Right atrium auricular region (tissue), 2 donors: Measurements from ENCODE around the gene ING2. TPM values are rescaled to one million over a fixed set of nuclear protein-coding genes. Genes with fewer than 3 reads are reported as not detected.
"Not testable (repeated sequence)": the region's sequence is repeated elsewhere in the genome, so short reads cannot be mapped to it uniquely, and the experiment has no call there.

Source experiments
- DNase-seq: peaks from one replicate; pipeline ENCODE4 v3.0.0-alpha.2; 2019; ENCODE audit warnings: low spot score
- H3K27ac ChIP-seq, 2 donors: fragments of 200-600 bp; sonication (generic); 1 replicate in 1 of 2; 2 replicates in 1 of 2; pipeline ENCODE4 v1.5.1; 2016 to 2019
- H3K27me3 ChIP-seq, 2 donors: fragments of 200-600 bp; sonication (generic); one replicate each; pipeline versions ENCODE4 v1.5.1 to v1.6.0; 2017 to 2019
- H3K36me3 ChIP-seq: fragments of 200-600 bp; sonication (generic); one replicate; pipeline ENCODE4 v1.5.1; 2016
- H3K4me1 ChIP-seq, 2 donors: fragments of 200-600 bp; sonication (generic); one replicate each; pipeline versions ENCODE4 v1.5.1 to v1.6.0; 2017 to 2019
- H3K4me3 ChIP-seq, 2 donors: fragments of 200-600 bp; sonication (generic); 1 replicate in 1 of 2; 2 replicates in 1 of 2; pipeline ENCODE4 v1.5.1; 2017 to 2019; ENCODE audit warnings: mild to moderate bottlenecking in 1 of 2, moderate library complexity in 1 of 2
- H3K9me3 ChIP-seq, 2 donors: fragments of 200-600 bp; sonication (generic); one replicate each; pipeline ENCODE4 v1.5.1; 2019
- total RNA-seq, 2 donors: library from RNA; depleted of rRNA; stranded (reverse); fragments of >200 nt; gene quantifications; one replicate each; pipeline ENCODE4 v1.1.0, GENCODE V29; 2016
- TF ChIP-seq, protein P1 (sequence below), 2 donors: fragments of 200-600 bp; sonication (generic); IDR thresholded peaks; one replicate each; pipeline ENCODE4 v1.5.1; 2019; ENCODE audit warnings: antibody characterized with exemption in 2 of 2

ING2 gene
- total RNA-seq = 1 to 10 TPM; 4.6 to 7.7 TPM

DNA sequence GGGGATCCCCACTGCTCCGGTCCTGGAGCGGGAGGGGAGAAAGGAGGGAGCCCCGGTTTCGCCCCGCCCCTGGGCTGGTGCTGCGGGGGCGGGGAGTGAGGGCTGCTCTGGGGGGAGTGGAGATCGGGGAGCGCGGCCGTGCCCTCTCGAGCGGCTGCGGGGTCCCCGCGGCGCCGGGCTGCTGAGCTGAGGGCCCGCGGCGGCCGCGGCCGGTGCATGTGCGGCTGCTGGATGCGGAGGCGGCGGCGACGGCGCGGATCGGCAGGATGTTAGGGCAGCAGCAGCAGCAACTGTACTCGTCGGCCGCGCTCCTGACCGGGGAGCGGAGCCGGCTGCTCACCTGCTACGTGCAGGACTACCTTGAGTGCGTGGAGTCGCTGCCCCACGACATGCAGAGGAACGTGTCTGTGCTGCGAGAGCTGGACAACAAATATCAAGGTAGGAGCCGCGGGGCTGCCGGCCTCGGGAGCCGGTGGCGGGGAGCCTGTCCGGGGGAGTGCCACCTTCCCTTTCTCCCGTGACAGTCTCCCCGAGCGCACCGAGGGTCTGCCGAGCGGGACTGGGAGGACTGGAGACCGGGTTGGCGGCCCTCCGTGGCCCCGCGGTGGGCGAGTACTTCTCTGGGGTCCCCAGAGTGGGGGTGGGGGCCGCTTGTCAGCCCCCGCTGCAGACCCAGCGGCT, at the start of gene ING2:
Gene ING2 (plus strand): TSS at position 129 of the 681 bp plus-strand sequence. CDS start 138 bp downstream, at position 267.
- Histone ChIP-seq H3K27me3 (no peaks in the 10 kb centered on the region), H3K9me3 (no peaks in the 10 kb centered on the region), H3K4me3 (peak within 1 kb of the TSS; percentile 94 to 97), H3K27ac (peak within 1 kb of the TSS; percentile 97 to 99), H3K36me3 (no peaks in the 10 kb centered on the region), H3K4me1 (peaks cover 0 to 16% of the 10 kb centered on the region in 2 donors)
- no peak for DNase-seq
- TF ChIP-seq, protein P1, sequence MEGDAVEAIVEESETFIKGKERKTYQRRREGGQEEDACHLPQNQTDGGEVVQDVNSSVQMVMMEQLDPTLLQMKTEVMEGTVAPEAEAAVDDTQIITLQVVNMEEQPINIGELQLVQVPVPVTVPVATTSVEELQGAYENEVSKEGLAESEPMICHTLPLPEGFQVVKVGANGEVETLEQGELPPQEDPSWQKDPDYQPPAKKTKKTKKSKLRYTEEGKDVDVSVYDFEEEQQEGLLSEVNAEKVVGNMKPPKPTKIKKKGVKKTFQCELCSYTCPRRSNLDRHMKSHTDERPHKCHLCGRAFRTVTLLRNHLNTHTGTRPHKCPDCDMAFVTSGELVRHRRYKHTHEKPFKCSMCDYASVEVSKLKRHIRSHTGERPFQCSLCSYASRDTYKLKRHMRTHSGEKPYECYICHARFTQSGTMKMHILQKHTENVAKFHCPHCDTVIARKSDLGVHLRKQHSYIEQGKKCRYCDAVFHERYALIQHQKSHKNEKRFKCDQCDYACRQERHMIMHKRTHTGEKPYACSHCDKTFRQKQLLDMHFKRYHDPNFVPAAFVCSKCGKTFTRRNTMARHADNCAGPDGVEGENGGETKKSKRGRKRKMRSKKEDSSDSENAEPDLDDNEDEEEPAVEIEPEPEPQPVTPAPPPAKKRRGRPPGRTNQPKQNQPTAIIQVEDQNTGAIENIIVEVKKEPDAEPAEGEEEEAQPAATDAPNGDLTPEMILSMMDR (IDR thresholded peaks at IDR 0.05) = no peak

DNA sequence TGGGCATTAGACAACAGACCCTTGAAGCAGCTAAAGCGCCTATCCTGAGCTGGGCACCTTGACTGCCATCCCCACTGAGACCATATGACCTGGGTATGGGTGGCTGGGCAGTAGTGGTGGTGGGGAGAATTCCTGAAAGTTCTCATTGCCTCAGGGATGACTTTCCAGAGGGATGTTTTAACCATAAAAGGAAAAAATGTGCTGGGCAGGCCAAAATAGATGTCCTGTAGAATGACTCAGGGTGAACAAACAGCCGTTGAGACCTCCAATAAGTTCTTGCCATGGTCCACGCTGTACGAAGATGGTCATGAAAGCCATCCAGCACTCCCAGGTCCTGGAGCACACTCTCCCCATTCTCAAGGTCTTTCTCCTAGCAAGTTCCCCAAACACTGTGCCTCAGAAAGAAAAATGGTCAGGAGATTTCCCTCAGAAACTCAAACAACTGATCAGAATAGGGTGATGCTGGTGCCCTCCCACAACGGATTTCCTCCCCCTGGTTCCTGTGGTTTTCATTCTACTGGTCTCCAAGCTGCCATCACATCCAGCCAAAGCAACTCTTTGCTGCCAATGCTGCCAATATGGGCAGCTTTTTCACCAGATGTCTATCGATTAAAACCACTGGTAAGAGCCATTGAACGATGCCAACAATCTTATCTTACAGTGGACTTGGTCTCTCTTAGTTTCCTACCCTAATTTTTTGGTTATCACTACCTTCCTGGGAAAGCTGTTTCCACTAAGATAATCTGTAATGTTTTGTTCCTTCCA, 49.2 kb upstream of the ING2 start:
- DNase-seq = no peak
- no peaks in the 10 kb centered on the region for H3K4me1 ChIP-seq
- H3K4me3 ChIP-seq = no peak overlapping the region
- peaks cover 10% of the 10 kb centered on the region for H3K36me3 ChIP-seq
- no peaks in the 10 kb centered on the region for H3K27me3 ChIP-seq
- H3K27ac ChIP-seq = no peak overlapping the region
- TF ChIP-seq, protein P1 (IDR thresholded peaks at IDR 0.05) = no peak
- H3K9me3 ChIP-seq = no peaks in the 10 kb centered on the region

DNA sequence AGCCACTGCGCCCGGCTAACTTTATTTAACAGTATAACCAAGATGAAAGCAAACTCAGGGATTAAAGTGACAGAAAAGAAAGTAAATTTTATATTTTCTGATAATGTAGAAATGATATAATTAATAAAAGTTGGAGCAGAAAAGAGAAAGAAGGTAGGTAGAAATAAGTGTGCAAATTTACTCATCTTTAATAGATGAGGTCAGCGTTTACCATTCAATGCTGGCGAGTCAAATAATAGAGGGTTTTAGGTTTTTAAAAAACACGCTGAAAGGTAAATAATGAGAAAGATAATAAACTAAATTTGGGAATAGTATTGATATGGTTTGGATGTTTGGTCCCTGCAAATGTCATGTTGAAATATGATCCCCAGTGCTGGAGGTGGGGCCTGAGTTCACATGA, 46.9 kb upstream of the ING2 start:
- Histone ChIP-seq H3K27me3 (no peaks in the 10 kb centered on the region), H3K9me3 (no peaks in the 10 kb centered on the region), H3K4me3 (no peak overlapping the region), H3K4me1 (no peaks in the 10 kb centered on the region), H3K27ac (no peak overlapping the region), H3K36me3 (no peaks in the 10 kb centered on the region)
- no peak for DNase-seq
- TF ChIP-seq, protein P1 (IDR thresholded peaks at IDR 0.05) = no peak

DNA sequence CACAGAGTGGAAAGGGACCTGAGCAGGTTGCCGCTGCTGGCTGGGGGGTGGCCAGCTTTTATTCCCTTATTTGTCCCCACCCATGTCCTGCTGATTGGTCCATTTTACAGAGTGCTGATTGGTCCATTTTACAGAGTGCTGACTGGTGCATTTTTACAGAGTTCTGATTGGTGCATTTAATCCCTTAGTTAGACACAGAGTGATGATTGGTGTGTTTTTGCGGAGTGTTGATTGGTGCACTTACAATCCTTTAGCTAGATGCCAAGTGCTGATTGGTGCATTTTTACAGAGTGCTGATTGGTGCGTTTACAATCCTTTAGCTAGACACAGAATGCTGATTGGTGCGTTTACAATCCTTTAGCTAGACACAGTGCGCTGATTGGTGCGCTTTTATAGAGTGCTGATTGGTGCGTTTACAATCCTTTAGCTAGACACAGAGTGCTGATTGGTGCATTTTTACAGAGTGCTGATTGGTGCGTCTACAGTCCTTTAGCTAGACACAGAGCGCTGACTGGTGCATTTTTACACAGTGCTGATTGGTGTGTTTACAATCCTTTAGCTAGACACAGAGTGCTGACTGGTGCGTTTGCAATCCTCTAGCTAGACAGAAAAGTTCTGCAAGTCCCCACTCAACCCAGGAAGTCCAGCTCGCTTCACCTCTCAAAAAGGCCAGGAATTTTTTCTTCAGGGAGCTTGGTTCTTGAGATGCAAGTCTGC, 40.8 kb upstream of the ING2 start:
- H3K4me3 ChIP-seq, H3K4me1 ChIP-seq, H3K9me3 ChIP-seq, H3K36me3 ChIP-seq, DNase-seq, H3K27ac ChIP-seq, H3K27me3 ChIP-seq: not testable (repeated sequence)

DNA sequence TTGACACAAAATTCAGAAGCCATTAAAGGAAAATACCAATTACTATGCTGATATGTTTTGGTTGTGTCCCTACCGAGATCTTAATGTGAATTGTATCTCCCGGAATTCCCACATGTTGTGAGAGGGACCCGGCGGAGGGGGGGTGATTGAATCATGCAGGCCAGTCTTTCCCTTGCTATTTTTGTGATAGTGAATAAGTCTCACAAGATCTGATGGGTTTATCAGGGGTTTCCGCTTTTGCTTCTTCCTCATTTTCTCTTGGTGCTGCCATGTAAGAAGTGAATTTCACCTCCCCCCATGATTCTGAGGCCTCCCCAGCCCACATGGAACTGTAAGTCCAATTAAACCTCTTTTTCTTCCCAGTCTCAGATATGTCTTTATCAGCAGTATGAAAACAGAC, 39.0 kb upstream of the ING2 start:
- H3K4me3 ChIP-seq, H3K4me1 ChIP-seq, H3K27me3 ChIP-seq, DNase-seq, H3K27ac ChIP-seq, H3K9me3 ChIP-seq, H3K36me3 ChIP-seq: not testable (repeated sequence)

GRCh38 chr4:183467246-183467645, 37.6 kb upstream of the ING2 start:
- H3K27ac ChIP-seq = no peak overlapping the region
- no peak overlapping the region for H3K4me3 ChIP-seq
- no peaks in the 10 kb centered on the region for H3K9me3 ChIP-seq
- H3K4me1 ChIP-seq = no peaks in the 10 kb centered on the region
- no peak for DNase-seq
- no peaks in the 10 kb centered on the region for H3K27me3 ChIP-seq
- TF ChIP-seq, protein P1 (IDR thresholded peaks at IDR 0.05) = no peak
- H3K36me3 ChIP-seq = no peaks in the 10 kb centered on the region
